ENCODE measurements around the gene SLC10A1.
"Not testable (repeated sequence)": the region's sequence is repeated elsewhere in the genome, so short reads cannot be mapped to it uniquely, and the experiment has no call there.

SLC10A1 gene

DNA sequence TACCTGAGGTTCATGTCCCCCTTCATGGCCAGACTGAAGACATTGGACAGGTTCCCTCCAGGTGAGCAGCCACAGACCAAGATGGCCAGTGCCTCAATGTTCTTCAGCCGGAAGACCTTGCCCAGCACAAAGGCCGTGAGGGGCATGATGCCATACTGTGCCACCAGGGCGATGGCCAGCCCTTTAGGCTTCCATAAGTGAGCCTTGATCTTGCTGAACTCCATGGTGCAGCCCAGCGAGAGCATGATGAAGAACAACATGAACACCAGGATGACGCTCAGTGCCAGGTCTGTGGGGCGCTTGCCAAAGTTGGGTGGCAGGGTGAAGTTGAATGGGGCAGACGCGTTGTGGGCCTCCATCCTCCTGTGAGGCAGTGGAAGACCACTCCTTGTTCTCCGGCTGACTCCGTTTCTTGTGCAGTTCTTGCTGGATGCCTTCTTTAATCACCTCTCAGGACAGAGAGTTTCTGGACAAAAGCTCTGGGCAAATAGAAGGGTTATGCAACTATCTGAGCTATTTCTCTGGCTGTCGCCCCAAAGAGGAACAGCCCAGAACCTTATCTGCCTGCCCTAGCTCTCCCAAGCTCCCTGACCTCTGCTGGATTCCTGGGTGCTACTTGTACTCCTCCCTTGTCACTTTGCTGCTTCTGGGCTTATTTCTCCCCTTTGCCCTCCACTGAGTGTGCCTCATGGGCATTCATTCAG is at the start of gene SLC10A1:
Gene SLC10A1, minus strand, starts transcription at position 445 of the 704 bp plus-strand sequence. Its CDS starts 86 bp downstream, at position 359.
- no peak for FAIRE-seq

DNA sequence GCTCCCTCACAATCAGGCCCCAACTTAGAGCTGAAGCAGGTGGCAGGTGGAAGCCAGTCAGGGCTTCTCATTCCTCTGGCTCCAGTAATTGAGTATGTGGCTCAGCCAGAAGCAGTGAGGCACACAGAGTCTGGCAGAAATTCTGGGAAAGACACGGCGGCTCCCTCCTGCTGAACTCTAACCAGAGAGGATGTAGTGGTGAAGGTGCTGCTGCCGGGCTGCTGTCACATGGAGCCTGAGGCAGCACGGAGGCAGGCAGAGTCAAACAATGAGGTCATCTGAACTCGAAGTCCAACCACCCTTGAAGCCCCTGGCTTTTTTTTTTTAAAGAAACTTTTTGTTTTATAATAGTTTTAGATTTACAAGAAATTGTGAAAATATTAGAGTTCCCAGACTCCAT is 48.7 kb upstream of the SLC10A1 start:
- no peak for FAIRE-seq

DNA sequence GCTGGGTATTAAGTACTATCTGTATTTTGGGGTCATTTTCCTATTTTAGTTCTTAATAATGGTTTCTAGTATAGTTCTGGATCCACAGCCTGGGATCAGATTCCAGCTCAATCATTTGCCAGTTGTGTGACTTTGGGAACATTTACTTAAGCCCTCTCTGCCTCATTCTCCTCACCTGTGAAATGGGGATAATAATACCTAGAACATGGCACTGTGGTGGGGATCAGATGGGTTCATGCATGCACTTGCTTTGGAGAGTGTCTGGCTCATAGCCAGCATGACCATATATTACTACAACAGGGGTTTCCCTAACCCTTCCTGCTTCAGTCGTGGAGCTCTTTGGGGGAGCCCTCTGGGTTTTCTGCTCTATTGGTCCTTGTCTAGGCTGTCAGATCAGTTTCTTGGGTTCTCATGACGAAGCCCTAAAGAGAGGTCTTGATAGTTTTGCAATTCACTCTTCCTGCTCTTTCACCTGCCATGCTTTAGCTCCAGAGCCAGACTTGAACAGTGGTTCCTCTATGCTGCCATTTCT is 48.1 kb upstream of the SLC10A1 start:
- no peak for FAIRE-seq

GRCh38 chr14:69844171-69844570 is 47.1 kb upstream of the SLC10A1 start:
- no peak for FAIRE-seq

GRCh38 chr14:69842686-69843420 is 45.8 kb upstream of the SLC10A1 start:
- no peak for FAIRE-seq

GRCh38 chr14:69841656-69842055 is 44.6 kb upstream of the SLC10A1 start:
- no peak for FAIRE-seq

- FAIRE-seq: no peak
These were observed 42.6 kb upstream of the SLC10A1 start for GRCh38 chr14:69839661-69840060.

- no peak for FAIRE-seq
These were observed 41.9 kb upstream of the SLC10A1 start for GRCh38 chr14:69838881-69839416.

GRCh38 chr14:69828879-69829278 is 31.8 kb upstream of the SLC10A1 start:
- no peak for FAIRE-seq

DNA sequence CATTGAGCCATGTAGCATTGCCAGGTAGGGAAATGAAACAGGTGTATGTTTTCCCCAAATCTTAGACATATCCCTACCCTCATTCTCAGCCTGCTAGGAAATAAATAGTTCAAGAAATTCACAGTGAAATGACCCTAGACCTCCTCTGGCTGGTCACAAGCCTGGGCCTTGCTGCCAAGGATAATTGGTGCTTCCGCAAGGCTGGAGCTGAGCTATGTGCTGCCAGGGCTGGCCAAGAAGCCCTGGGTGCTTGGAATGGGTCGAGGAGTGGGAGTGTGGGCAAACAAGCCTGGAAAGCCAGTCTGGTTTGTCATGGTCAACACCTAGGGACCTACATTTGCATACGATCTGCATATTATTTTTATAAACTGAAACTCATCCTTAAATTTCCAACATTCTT is 31.3 kb upstream of the SLC10A1 start:
- FAIRE-seq: no peak

DNA sequence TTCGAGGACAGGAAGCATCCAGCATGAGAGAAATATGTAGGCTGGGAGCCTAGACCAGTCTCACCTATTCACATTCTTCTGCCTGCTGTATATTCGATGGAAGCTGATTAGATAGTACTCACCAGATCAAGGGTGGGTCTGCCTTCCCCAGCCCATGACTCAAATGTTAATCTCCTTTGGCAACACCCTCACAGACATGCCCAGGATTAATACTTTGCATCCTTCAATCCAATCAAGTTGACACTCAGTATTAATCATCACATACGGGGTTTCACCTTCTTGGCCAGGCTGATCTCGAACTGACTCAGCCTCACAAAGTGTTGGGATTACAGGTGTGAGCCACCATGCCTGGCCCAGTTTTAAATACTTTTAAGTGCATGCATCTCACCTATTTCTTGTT is 30.5 kb upstream of the SLC10A1 start:
- no peak for FAIRE-seq

GRCh38 chr14:69822456-69822855 is 25.4 kb upstream of the SLC10A1 start:
- FAIRE-seq: no peak

GRCh38 chr14:69820991-69821390 is 23.9 kb upstream of the SLC10A1 start:
- FAIRE-seq: no peak

DNA sequence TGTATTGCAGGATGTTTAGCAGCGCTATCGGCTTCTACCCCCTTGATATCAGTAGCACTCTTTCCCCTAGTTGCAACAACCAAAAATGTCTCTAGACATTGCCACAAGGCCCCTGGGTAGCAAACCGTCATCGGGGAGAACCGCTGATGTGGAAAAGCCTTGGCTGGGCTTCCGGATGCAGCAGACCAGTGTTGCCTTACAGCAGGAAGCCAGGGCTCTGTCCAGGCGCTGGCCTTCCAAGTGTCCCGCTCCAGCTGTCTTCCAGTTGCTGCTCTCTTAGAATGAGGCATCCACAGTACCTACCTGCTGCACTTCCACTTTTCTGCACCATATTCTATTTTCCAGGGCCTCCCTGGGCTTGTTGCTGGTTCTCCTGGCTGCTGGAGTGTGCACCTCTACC is 22.6 kb upstream of the SLC10A1 start:
- FAIRE-seq: no peak

- no peak for FAIRE-seq
These were observed 21.7 kb upstream of the SLC10A1 start for GRCh38 chr14:69818758-69819191.

DNA sequence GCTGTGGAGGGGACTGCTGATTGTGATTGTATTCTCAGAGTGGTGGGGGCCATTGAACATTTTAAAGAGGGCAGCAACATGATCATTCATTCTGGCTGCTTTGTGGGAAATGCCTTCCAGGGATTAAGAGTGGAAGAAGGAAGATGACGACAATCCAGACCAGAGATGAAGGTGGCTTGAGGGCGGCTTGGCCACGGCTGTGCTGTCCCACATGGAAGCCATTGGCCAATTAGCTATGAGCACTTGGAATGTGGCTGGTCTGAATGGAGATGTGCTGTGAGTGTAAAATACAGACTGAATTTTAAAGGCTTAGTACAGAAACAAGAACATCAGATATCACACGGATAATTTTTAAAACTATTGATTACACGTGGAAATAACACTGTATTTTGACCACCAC is 19.2 kb upstream of the SLC10A1 start:
- no peak for FAIRE-seq

DNA sequence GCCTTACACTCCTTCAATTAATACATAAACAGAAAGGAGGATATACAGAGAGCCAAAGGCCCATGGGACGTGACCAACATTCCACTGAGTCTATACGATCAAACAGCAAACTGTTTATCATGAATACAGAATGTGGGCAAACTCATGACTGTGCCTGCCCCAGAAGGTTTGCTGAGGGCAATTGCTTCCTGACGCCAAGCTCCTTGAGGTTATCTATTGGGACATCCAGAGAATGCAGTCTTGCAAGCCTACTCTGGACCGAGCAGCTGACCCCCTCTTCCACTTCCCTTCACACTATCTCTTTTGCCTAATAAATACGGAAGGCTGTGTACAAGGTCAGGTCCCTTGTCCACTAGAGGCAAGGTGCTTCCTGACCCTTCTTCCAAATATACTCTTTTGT is 18.5 kb upstream of the SLC10A1 start:
- no peak for FAIRE-seq

GRCh38 chr14:69814397-69814796 is 17.4 kb upstream of the SLC10A1 start:
- FAIRE-seq: no peak

- not testable (repeated sequence) for FAIRE-seq
These were observed 16.3 kb upstream of the SLC10A1 start for GRCh38 chr14:69813346-69813745.

DNA sequence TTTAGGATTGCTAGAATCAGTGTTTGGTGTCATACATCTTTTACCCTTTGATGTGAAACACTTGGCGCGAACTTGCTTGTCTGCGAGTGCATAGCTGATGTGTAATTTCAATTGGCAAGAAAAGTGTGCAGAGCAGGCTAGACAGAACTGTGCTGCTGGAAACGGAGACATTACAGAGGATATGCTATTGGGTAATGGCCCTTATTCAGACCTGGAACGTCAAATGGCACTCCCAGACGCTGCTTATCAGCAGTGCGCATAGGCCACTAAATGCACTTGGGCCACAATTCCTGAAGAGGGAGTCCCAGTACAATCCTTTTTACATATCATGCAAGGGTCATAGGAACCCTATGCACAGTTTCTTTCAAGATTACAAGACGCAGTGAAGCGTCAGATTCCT is 15.7 kb upstream of the SLC10A1 start:
- no peak for FAIRE-seq

DNA sequence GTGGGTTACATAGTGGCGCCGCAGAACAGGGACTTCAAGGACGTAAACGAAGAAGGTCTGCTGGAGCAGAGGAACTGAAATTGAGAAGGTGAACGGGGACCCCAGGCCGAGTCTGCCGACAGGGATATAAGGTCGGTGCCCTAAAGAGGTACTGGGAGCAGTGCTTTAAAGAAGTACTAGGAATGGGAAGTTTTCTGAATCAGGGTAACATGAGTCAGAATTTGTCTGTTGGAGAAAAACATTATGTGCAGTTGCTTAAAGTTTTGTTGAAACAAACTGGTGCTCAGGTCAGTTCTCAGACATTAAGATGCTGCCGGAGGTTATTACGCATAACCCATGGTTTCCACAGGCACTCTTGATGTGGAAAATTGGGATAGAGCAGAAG is 14.8 kb upstream of the SLC10A1 start:
- FAIRE-seq: no peak

DNA sequence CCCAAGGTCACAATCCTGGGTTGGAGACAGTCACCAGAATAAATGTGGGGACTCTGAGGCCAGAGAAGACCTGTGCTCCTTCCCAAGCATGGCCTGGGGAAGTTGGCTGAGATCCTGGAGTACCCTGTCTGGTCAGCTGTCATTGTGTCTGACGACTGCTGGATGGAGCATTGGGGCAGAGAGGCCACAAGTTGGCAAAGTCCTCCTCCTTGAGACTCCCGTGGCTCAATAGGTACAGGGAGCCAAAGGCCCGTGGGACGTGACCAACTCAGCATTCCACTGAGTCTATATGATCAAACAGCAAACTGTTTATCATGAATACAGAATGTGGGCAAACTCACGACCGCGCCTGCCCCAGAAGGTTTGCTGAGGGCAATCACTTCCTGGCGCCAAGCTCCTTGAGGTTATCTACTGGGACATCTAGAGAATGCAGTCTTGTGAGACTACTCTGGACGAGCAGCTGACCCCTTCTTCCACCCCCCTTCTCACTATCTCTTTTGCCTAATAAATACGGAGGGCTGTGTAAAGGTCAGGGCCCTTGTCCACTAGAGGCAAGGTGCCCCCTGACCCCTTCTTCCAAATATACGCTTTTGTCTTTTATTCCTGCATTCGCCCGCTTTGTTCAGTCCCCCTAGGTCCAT is 14.3 kb upstream of the SLC10A1 start:
- FAIRE-seq: no peak

Data from endometrium (tissue), 2 donors.